Liver (tissue), 9 donors: Measurements from ENCODE around the gene TNS1. TPM values are rescaled to one million over a fixed set of nuclear protein-coding genes. Genes with fewer than 3 reads are reported as not detected.

Experiments used
- DNase-seq: peaks from one replicate; pipeline ENCODE4 v3.0.0-alpha.2; 2017; ENCODE audit warnings: low spot score
- H3K27ac ChIP-seq, 2 donors: one replicate each; pipeline ENCODE4 v1.7.0; 2013; ENCODE audit warnings: inconsistent platforms in 2 of 2, low read length in 2 of 2, control low read depth in 1 of 2, low read depth in 1 of 2, mild to moderate bottlenecking in 1 of 2
- H3K27me3 ChIP-seq, 4 donors: one replicate each; pipeline versions ENCODE4 v1.6.1 to v1.7.0; 2013; ENCODE audit warnings: low read length in 3 of 4, inconsistent platforms in 1 of 4, mild to moderate bottlenecking in 1 of 4, moderate library complexity in 1 of 4; ENCODE audit not compliant: control insufficient read depth in 4 of 4, insufficient read depth in 4 of 4
- H3K36me3 ChIP-seq, 4 donors: one replicate each; pipeline versions ENCODE4 v1.6.1 to v1.7.0; 2013; ENCODE audit warnings: low read length in 3 of 4, mild to moderate bottlenecking in 3 of 4, low read depth in 1 of 4, moderate library complexity in 1 of 4; ENCODE audit not compliant: control insufficient read depth in 4 of 4, insufficient read depth in 3 of 4
- H3K4me1 ChIP-seq, 4 donors: one replicate each; pipeline versions ENCODE4 v1.6.1 to v1.7.0; 2013; ENCODE audit warnings: low read length in 3 of 4, mild to moderate bottlenecking in 3 of 4, moderate library complexity in 1 of 4; ENCODE audit not compliant: control insufficient read depth in 4 of 4, insufficient read depth in 4 of 4
- H3K4me3 ChIP-seq, 3 donors: one replicate each; pipeline versions ENCODE4 v1.6.1 to v1.7.0; 2013; ENCODE audit warnings: low read length in 3 of 3, control low read depth in 1 of 3, low read depth in 1 of 3, mild to moderate bottlenecking in 1 of 3
- H3K9ac ChIP-seq, 2 donors: one replicate each; pipeline ENCODE4 v1.7.0; 2013; ENCODE audit warnings: low read length in 2 of 2, mild to moderate bottlenecking in 2 of 2, moderate library complexity in 2 of 2, control low read depth in 1 of 2, low read depth in 1 of 2
- H3K9me3 ChIP-seq, 4 donors: one replicate each; pipeline versions ENCODE4 v1.6.1 to v1.7.0; 2013; ENCODE audit warnings: low read length in 3 of 4; ENCODE audit not compliant: control insufficient read depth in 4 of 4
- ATF3 ChIP-seq: IDR thresholded peaks from 2 replicates; pipeline ENCODE4 v1.6.1; 2016; ENCODE audit warnings: antibody characterized with exemption
- FOXA1 ChIP-seq: IDR thresholded peaks from 2 replicates; pipeline ENCODE4 v1.6.1; 2016; ENCODE audit warnings: antibody characterized with exemption
- FOXA2 ChIP-seq: IDR thresholded peaks from 2 replicates; pipeline ENCODE4 v1.6.1; 2016; ENCODE audit warnings: antibody characterized with exemption
- HNF4A ChIP-seq, 2 donors: conservative IDR thresholded peaks; 2 replicates each; pipeline ENCODE4 v1.6.1; 2016; ENCODE audit warnings: antibody characterized with exemption in 2 of 2, mild to moderate bottlenecking in 2 of 2
- HNF4G ChIP-seq: IDR thresholded peaks from 2 replicates; pipeline ENCODE4 v1.6.1; 2016; ENCODE audit warnings: antibody characterized with exemption
- JUND ChIP-seq, 2 donors: IDR thresholded peaks; 2 replicates each; pipeline ENCODE4 v1.6.1; 2016; ENCODE audit warnings: antibody characterized with exemption in 2 of 2
- NR2F2 ChIP-seq: IDR thresholded peaks from 2 replicates; pipeline ENCODE4 v1.6.1; 2016; ENCODE audit warnings: antibody characterized with exemption
- RAD21 ChIP-seq, 2 donors: IDR thresholded peaks; 2 replicates each; pipeline ENCODE4 v1.6.1; 2016; ENCODE audit warnings: antibody characterized with exemption in 2 of 2, mild to moderate bottlenecking in 2 of 2
- REST ChIP-seq: IDR thresholded peaks from 2 replicates; pipeline ENCODE4 v1.6.1; 2016; ENCODE audit warnings: antibody characterized with exemption, mild to moderate bottlenecking
- RXRA ChIP-seq, 2 donors: IDR thresholded peaks; 2 replicates each; pipeline ENCODE4 v1.6.1; 2017 to 2018; ENCODE audit warnings: antibody characterized with exemption in 2 of 2, mild to moderate bottlenecking in 1 of 2
- SP1 ChIP-seq: IDR thresholded peaks from 2 replicates; pipeline ENCODE4 v1.6.1; 2018; ENCODE audit warnings: antibody characterized with exemption, mild to moderate bottlenecking
- TAF1 ChIP-seq: conservative IDR thresholded peaks from 2 replicates; pipeline ENCODE4 v1.6.1; 2016; ENCODE audit warnings: antibody characterized with exemption, mild to moderate bottlenecking
- WGBS: extraction: QIAGEN DNeasy Blood & Tissue Kit; methylation state at CpG from one replicate; pipeline ENCODE4 v1.1.7; 2013; 5-methylcytosine and 5-hydroxymethylcytosine counted together
- polyA plus RNA-seq, 2 donors: library from polyadenylated mRNA; stranded (reverse) in 1 of 2; unstranded in 1 of 2; fragments of 200-250 nt in 1 of 2; fragments of >200 nt in 1 of 2; fragmentation: Nextera tagmentation in 1 of 2; extraction: Ambion mirVana in 1 of 2; gene quantifications; one replicate each; pipeline versions ENCODE4 v1.2.1 to v1.2.3, GENCODE V29; 2013 to 2015
- total RNA-seq, 2 donors: library from RNA; depleted of rRNA; stranded (reverse); fragments of >200 nt; gene quantifications; one replicate each; pipeline ENCODE4 v1.2.3, GENCODE V29; 2014
- TF ChIP-seq, protein P1 (sequence below): IDR thresholded peaks from 2 replicates; pipeline ENCODE4 v1.6.1; 2016; ENCODE audit warnings: antibody characterized with exemption
- TF ChIP-seq, protein P2 (sequence below): fragments of 150-350 bp; IDR thresholded peaks from 2 replicates; pipeline ENCODE4 v1.5.1; 2017; ENCODE audit warnings: improper control_type of control experiment, low read depth, low read length; ENCODE audit not compliant: missing input control
- donor health status: healthy.
- donor health status: healthy.
- donor health status: healthy.
- donor health status: healthy.
- donor health status: healthy.

Gene TNS1
- total and polyA plus RNA-seq, 4 donors = 16.3 to 128 (median 57.3) TPM

DNA sequence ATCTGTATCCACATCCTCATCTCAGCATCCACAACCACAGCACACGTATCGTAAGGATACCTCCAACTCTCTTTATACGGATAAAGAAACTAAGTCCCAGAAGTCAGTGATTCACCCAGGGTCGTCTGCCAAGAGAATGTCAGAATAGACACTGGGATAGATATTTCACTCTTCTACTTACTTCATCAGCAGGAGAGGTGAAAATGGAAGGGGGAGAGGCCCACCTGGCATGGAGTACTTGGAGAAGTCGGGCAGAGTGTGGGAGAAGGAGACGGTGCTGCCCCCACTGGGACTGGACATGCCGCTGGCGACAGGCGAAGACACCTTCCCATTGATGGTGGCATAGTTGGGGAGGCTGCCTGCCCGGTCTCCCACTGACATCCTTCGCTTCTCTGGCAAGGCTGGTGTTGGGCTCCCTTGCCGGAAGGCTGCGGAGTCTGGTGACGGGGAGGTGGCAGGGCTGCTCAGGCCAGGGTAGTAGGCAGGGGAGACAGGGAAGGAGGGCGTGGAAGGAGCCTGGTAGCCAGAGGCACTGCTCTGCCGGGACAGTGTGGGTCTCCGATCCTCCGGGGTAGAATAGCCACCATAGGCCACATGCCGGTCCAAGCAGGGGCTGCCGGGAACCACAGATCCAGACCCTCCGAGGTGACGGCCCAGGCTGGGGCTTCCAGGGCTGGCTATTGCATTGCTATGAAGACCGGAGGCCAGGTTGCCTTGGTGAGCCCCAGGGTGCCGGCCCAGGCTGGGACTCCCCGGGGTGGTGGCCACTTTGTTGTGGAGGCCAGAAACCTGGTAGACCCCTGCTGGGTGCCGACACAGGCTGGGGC lies 185.1 kb downstream of the TNS1 start:
- DNase-seq = no peak
- TF ChIP-seq RXRA (IDR thresholded peaks at IDR 0.05) = no peak
- TF ChIP-seq HNF4A (conservative IDR thresholded peaks at IDR 0.05) = no peak
- TF ChIP-seq JUND (IDR thresholded peaks at IDR 0.05) = no peak
- TF ChIP-seq RAD21 (IDR thresholded peaks at IDR 0.05) = no peak
- no peak for TF ChIP-seq FOXA1
- TF ChIP-seq, protein P1, sequence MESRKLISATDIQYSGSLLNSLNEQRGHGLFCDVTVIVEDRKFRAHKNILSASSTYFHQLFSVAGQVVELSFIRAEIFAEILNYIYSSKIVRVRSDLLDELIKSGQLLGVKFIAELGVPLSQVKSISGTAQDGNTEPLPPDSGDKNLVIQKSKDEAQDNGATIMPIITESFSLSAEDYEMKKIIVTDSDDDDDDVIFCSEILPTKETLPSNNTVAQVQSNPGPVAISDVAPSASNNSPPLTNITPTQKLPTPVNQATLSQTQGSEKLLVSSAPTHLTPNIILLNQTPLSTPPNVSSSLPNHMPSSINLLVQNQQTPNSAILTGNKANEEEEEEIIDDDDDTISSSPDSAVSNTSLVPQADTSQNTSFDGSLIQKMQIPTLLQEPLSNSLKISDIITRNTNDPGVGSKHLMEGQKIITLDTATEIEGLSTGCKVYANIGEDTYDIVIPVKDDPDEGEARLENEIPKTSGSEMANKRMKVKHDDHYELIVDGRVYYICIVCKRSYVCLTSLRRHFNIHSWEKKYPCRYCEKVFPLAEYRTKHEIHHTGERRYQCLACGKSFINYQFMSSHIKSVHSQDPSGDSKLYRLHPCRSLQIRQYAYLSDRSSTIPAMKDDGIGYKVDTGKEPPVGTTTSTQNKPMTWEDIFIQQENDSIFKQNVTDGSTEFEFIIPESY = no peak
- TF ChIP-seq HNF4G = no peak
- no peak for TF ChIP-seq REST
- no peak for TF ChIP-seq FOXA2
- no peak for TF ChIP-seq ATF3
- no peak for TF ChIP-seq NR2F2
- no peak for TF ChIP-seq TAF1
- TF ChIP-seq, protein P2, sequence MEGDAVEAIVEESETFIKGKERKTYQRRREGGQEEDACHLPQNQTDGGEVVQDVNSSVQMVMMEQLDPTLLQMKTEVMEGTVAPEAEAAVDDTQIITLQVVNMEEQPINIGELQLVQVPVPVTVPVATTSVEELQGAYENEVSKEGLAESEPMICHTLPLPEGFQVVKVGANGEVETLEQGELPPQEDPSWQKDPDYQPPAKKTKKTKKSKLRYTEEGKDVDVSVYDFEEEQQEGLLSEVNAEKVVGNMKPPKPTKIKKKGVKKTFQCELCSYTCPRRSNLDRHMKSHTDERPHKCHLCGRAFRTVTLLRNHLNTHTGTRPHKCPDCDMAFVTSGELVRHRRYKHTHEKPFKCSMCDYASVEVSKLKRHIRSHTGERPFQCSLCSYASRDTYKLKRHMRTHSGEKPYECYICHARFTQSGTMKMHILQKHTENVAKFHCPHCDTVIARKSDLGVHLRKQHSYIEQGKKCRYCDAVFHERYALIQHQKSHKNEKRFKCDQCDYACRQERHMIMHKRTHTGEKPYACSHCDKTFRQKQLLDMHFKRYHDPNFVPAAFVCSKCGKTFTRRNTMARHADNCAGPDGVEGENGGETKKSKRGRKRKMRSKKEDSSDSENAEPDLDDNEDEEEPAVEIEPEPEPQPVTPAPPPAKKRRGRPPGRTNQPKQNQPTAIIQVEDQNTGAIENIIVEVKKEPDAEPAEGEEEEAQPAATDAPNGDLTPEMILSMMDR = no peak
- 94% methylated on average over 26 of the region's 26 CpGs for WGBS
- Histone ChIP-seq H3K27ac (peak overlapping the region in 1 of 2 donors; percentile 36), H3K4me3 (no peak overlapping the region), H3K27me3 (no peaks in the 10 kb centered on the region), H3K4me1 (peaks cover 0 to 45% (median 39%) of the 10 kb centered on the region in 4 donors), H3K9ac (no peak overlapping the region), H3K9me3 (no peaks in the 10 kb centered on the region), H3K36me3 (peaks cover 18 to 86% (median 56%) of the 10 kb centered on the region in 4 donors)

DNA sequence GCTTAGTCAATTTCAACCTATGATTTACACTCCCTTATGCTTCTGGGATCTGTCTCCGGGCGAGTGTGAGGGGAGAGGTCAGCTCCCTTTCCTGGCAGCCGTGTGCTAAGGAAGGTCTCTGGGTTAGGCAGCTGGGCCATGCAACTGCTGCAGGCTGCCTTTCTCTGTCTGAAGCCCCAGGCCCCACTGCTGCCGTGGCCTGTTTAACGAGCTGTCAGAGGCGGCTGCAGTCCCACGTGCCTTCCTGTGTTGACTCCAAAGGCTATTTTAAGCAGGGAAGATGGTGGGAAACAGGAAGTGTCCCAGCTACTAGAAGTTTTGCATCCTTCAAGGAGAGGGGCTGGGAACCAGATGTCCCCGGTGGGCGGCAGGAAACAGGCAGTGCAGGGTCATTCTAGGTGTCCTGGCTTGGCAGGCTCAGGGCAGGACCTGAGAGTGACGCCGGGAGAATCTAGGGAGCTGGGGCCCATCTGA lies 186.4 kb downstream of the TNS1 start:
- no peaks in the 10 kb centered on the region for H3K27me3 ChIP-seq
- H3K36me3 ChIP-seq = peaks cover 24 to 93% (median 64%) of the 10 kb centered on the region in 4 donors
- WGBS = 58% methylated on average over 11 of the region's 11 CpGs
- H3K9me3 ChIP-seq = no peaks in the 10 kb centered on the region
- TF ChIP-seq TAF1 (no peak), SP1 (peak; percentile 70), NR2F2 (peak; percentile 93), RXRA (IDR thresholded peaks at IDR 0.05) (peak in 1 of 2 donors; percentile 64)
- TF ChIP-seq, protein P1 = no peak
- no peak overlapping the region for H3K4me3 ChIP-seq
- no peak overlapping the region for H3K9ac ChIP-seq
- DNase-seq = no peak
- H3K4me1 ChIP-seq = peaks cover 0 to 45% (median 39%) of the 10 kb centered on the region in 4 donors
- peak overlapping the region; percentile 22 to 36 for H3K27ac ChIP-seq
